Daoy (cell line): Measurements from ENCODE around the gene KRT76. TPM values are rescaled to one million over a fixed set of nuclear protein-coding genes. Genes with fewer than 3 reads are reported as not detected.

Experiments
- DNase-seq: peaks from one replicate; pipeline ENCODE4 v3.0.0-alpha.2; 2015; ENCODE audit warnings: low read depth
- total RNA-seq: library from RNA; depleted of rRNA; stranded (reverse); fragments of >200 nt; shearing (Covaris generic); gene quantifications from 2 replicates; pipeline ENCODE4 v1.2.3, GENCODE V29; 2014

The KRT76 gene
- total RNA-seq, 1 experiment from 2014 or later, result not detected

DNA sequence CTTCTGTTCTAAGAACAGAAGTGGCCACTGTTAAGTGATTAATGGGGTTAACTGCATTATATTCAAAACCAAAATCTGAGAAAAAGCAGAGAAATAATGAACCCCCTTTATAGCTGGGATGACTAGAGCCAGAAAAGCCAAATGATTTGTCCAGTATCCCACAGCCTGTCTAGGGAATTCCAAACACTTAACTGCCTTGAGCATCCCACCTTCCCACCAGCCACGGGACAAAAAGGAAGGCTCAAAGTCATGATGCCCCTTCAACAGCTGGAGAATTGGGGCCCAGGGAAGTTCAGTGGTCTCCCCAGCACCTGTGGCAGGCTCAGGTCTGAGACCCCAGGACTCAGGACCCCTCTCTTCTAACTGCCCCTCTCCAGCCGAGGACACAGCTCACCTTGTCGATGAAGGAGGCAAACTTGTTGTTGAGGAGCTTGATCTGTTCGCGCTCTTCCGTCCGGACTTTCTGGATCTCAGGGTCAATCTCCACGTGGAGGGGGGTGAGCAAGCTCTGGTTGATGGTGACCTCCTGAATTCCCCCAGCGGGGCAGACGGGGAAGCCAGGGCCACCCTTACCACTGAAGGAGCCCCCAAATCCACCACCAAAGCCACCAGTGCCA, 36.2 kb upstream of the KRT76 start:
- no peak for DNase-seq

DNA sequence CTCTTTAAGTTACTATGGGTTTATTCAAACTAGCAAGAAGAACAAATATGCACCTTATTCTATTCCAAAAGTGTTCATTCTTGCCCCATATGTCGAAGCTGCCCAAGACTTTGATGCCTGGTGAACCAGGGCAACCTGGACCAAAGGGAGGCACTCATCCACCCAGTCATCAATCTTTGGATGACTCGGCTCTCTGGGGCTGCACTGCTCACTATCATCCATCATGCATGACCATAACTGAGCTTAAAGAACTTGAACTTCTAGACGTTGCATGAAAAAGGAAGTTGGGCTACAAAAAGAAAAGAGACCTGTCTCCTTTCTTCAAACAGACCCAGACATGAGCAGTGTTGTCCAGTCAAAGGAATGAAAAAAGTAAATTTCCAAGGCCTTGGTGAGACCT, 35.6 kb upstream of the KRT76 start:
- DNase-seq, result no peak

DNA sequence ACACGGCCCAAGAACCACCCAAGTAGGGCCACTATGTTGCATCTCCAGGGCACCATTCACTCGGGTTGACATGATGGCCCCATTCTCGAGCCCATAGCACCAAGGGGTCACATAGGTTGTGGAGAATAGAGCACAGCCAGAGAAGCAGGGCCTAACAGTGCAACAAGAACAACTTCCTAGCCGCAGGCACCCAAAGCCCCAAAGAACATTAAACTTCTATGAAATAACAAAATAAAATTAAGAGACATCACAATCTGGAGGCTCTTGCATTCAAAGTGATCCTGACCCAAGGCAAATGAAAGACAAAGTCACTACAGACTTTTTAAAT, 34.9 kb upstream of the KRT76 start:
- DNase-seq, result no peak

DNA sequence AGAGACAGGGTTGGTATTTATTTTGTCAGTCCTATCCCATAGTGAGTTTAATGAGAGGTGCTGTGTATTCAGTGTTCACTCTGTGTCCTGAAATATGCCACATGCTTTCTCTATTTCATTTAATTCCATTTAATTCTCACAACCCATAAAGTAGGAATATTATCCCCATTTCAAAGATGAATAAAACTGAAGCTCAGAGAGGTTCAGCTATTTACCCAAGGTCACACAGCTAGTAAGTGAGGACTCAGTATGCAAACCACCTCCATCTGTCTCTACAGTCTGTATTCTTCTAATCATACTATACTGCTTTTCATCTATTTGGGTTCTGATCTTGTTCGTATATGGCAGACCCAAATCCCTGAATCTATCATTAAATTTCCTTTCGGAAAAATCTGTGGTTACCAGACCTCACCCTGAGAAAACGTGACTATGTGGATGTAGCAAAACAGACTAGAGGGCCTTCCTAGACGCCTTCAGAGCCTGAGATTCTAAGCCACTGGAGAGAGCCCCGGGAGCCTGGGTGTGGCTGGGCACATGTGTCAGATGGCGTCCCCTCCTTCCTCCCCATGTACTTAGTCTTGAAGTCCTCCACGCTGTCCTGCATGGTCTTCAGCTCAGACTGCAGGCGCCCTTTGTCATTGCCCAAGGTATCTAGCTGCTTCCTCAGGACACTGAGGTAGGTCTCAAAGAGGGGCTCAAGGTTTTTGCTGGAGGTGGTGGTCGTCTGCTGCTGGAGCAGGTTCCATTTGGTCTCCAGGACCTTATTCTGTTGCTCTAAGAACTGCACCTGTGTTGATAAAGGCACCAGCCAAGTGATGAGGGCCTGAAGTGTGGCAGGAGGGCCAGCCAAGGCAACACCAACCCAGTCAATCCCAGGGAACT, 34.3 kb upstream of the KRT76 start:
- no peak for DNase-seq

DNA sequence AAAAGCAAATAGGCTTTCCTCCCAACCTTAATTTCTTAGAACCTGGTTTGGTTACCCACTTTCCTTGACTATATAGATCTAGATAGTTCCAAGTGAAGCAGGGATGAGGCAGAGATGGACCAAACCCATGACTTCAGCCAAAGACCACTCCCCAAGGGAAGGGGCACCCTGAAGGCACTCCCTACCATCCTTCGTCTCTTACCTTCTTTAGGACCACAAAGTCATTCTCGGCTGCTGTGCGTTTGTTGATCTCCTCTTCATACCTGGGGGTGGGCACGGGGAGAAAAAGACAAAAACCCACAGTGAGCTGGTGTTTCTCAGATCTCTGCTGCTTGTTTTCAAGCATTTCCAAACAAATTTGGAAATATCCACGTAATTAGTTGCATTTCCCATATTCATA, 33.4 kb upstream of the KRT76 start:
- no peak for DNase-seq

DNA sequence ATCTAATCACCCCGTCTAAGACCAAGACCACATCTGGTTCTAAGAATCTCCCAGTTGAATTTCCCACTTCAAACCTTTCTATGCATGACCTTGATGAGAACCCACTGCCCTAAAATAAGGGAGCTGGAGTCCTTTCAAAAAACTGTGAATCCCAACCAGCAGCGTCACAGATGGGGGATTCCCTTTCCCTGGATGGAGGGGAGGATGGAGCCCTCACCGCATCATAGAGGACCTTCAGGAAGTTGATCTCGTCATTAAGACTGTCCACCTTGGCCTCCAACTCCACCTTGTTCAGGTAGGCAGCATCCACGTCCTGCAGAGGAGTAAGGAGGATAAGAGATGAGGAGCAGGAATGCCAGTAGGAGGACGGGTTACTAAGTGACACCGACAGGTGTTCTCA, 32.0 kb upstream of the KRT76 start:
- DNase-seq, result no peak

DNA sequence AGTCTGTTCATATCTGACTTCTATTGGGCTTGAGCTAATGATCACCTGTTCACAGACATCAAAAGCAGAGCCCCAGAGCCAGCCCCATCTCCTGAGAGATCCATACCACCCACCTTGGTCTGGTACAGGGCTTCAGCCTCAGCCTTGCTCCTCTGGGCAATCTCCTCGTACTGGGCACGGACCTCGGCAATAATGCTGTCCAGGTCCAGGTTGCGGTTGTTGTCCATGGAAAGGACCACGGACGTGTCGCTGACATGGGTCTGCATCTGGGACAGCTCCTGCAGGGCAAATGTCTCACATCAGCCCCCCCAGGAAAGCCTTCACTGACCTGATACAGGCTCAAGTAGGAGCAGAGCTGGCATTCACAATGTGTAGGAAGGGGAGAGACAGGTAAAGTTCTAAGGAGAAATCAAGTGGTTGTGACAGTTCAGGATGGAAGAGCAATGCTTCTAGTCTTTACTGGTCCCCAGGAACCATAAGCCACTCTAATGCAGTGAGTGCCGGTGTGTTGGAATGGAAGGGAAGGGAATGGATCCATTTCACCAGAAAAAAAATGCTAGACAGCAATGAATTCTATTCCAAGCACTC, 31.5 kb upstream of the KRT76 start:
- no peak for DNase-seq

DNA sequence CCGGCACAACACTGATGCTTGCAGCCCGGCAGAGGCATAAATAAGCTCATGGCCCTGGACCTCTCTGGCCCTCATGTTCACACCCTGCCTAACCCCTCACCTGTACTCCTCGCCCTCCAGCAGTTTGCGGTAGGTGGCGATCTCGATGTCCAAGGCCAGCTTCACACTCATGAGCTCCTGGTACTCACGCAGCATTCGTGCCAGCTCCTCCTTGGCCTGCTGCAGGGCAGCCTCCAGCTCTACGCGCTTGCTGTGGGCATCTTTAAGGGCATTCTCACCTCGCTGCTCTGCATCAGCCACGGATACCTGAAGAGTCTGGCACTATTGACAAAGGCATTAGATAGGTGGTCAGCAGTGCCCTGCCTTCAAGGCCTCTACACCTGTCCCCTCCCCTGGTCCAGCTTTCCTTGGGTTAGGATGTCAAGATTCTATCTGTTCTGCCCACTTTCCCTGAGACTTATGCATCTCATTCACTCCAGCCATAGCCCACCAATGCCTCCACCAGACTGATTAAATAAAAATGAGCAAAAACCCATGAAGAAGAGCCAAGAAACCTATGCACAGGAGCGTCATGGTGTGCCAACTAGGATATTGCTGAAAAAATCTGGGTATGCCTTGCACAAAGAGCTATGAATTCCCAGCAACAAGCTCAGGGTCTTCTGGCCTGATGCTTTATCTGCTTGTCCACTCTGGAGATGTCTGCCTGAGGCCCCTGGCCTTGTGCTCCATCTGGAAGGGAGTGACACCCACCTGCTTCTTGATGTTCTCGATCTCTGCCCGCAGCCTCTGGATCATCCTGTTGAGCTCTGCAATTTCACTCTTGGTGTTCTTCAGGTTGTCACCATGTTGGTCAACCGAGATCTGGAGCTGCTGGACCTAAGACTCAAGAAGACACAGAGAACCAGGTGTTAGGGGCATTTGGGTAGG, 30.7 kb upstream of the KRT76 start:
- DNase-seq, result no peak

DNA sequence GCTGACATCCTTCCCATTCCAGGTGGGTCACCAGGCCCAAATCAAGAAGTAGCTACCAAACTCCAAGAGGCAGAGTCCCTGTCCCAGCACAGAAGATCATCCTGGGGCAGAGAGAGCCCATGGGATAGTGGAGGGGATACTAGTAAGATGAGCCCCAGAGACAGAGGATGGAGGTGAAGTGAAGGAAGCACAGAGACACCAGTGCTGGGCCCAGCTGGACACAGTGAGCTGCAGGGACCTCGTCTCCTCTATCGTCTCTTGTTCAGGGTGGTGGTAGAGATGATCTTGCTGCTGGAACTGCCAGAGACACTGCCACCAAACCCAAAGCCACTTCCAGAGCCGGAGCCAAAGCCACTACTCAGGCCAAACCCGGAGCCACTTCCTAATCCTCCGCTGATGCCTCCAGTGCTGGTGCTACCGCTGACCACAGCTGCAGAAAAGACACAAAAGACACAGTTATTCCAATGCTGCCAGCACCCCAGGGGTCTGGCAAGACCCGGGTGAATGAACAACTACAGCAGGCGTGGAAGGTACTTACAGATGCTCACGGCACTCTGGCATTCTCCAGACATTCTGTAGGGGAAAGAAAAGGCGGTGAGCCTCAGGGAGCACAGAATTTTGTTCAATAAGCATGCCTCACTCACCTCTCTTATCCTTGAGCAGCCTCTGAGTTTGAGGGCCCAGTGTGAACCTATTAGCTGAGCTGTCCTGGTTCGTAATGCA, 29.8 kb upstream of the KRT76 start:
- no peak for DNase-seq

DNA sequence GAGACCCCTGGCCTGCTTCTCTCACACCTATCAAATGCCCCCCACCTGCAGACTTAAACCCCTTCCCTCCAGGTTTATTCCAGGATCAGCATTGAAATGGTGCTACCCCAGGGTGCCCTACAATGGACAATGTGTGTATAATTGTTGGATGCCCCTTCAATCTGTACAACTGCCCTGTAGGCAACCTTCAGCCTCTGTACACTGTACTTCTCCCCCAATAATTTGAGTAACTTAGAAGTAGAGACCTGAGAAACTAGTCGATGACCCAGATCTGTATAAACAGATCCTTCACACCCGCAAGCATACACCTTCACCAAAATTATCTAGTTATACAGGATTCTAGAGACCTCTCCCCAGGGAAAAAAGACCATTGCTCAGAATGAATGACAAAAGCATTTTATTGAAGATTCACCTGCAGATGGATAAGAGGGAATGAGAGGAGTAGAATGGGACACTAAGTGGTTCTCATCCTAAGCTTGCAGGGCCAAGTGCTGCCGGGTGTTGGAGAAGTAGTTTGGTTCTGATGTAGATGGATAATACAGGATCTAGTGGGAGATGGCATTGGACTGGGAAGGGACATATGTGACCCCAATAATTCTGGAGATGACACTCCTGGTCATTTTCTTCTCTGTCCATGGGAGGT, 29.1 kb upstream of the KRT76 start:
- DNase-seq, result no peak

DNA sequence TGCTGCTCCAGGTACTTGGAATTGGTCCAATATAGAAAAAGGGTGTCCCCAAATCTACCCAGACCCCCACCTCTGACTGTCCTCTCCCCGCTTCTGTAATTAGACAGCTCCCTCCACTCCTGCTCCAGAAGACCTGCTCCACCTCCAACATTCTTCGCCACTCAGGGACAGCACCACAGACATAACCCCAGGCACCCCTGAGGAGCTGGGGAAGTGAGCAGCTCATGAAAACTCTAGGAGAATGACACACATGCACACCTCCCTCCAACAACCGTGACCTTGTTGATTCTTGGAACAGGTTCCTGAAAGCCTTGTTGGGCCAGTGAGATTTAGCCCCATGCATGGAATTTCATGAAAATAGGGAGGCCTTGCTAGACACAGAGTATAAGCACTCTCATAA, 28.6 kb upstream of the KRT76 start:
- DNase-seq, result no peak

DNA sequence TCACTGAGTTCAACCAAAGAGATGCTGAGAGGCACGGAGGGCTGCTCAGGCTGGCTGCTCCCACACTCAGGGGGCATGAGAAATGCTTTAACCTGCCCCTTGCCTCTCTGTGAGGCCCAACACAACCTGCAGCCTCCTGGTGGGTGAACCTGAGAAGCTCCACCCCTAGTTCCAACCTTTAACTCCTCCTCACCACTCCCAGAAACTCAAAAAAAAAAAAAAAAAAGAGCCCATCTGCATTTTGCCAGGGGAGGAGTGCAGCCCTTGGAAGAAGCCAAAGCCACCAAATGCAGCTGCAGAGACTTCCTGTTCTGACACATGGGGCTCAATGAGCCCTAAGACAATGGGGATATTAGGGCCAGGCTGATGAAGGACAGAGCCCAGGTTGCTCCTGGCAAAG, 27.9 kb upstream of the KRT76 start:
- DNase-seq, result no peak

DNA sequence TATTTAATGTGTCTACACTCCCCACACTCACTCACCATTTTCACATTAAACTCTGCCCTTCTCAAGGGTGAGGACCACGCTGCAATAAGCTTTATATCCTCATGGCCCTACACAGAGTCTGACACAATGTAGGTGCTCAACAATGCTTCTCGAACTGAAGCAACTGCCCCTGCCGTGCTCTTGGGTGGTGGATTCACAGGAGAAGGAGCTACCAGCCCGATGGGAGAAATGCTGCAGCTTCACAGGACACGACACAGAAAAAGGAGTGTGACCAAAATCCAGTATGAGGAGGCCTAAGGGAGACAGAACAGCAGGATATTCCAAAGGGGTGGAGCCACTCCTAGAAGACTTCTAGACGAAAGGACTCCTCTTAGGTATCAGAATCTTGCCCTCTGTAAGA, 25.3 kb upstream of the KRT76 start:
- no peak for DNase-seq

DNA sequence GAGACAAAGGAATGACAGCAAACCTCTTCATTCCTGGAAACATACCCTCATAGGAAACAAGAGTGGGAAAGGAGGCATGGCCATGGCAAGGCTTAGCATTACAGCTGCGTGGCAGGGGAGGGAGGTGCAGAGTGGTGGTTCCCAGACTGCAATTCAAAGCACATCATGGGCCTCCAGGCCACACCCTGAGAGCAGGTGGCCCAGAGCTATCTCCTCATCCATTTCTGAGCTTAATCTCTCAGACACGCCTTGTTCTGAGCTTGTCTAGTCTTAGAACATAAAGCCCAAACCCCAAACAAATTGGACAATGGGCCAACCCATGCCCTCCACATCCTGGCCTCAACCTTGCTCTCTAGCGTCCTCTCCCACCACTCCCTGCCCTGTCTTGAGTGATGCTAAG, 24.6 kb upstream of the KRT76 start:
- no peak for DNase-seq

DNA sequence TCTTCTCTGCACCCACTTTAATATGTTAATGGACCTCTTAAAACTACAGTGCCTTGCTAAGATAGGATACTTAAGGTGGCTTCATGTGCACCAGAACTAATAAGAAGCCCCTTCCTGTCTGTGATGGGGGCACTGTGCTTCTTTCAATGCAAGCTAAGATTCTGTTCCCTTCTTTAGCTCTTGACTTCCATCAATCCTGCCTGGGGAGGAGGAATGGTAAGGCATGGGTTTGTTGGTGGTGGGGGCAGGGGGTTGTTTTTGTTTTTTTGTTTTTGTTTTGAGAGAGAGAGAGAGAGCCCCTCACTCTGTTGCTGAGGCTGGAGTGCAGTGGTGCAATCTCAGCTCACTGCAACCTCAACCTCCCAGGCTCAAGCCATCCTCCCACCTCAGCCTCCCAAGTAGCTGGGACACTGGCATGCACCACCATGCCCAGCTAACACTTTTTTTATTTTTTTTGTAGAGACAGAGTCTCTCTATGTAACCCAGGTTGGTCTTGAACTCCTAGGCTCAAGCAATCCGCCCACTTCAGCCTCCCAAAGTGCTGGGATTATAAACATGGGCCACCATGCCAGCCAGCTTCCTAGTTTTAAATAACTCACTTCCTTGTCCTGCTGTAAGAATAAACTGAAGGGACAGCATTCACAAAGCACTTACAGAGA, 23.2 kb upstream of the KRT76 start:
- no peak for DNase-seq

DNA sequence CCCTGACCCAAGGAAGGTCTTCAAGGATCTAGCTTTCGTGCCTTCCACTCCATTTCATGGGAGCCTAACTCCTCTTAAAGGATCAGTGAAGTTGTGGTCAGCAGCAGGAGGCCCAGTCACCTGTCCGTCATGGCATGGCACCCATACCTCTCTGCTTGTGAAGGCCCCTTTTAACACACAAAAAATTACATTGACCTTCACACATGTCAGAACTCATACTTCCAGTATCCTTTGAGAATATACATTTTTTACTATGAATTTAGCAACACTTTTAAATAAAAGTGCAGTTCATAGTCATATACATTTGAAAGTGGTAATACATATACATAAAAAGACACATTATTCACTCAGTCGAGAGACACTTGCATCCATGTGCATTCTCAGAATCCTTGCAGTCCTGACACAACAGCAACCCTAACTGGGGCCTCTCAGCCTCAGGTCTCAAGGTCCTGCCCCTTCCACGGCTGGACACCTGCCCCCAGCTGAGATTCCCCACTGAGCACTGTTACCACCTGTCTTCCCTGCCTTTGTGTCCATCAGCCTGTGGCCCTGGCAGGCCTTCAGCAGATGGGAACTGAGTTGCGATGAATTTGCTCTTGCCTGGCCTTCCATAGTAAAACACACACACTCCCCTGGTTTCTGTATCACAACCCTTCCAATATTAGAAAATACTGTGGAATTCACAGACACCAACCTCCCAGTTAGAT, 22.5 kb upstream of the KRT76 start:
- no peak for DNase-seq

DNA sequence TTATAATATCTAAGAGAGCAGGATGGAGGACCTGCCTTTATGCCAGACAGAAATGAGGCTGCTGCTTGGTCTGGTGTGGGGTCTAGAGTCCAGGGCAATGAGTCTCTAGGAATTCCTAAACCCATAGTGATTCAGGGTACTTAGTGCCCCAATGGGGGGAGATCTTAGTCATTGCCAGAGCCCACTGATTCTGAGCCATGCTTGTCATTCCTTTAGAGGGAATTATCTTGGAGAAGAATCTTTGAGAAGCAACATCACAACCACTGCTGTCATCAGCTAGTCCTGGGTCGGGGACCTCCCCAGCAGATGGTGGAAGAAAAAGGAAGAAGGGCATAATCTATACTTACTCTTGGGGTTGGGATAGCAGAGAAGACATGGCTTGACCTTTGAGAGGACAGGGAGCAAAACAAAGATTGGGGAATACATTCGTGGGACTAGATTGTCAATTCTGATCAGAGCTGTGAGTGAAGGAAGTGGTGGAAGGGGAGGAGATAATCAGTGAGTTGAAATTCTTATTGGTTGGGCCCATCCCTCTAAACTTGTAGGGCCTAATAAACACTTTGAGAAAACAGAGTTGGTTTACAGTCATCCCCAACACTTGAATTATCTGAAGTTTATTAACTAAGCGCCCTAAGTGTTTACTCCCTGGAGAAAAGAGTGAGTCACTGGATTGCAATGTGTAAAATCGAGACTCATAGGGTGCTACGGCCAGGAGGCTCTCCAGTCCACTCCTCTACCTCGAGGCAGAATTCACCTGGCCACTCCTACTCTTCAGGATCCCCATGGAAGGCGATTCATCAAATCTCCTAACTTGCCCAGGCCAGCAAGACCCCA, 21.7 kb upstream of the KRT76 start:
- peak; percentile 52 for DNase-seq

DNA sequence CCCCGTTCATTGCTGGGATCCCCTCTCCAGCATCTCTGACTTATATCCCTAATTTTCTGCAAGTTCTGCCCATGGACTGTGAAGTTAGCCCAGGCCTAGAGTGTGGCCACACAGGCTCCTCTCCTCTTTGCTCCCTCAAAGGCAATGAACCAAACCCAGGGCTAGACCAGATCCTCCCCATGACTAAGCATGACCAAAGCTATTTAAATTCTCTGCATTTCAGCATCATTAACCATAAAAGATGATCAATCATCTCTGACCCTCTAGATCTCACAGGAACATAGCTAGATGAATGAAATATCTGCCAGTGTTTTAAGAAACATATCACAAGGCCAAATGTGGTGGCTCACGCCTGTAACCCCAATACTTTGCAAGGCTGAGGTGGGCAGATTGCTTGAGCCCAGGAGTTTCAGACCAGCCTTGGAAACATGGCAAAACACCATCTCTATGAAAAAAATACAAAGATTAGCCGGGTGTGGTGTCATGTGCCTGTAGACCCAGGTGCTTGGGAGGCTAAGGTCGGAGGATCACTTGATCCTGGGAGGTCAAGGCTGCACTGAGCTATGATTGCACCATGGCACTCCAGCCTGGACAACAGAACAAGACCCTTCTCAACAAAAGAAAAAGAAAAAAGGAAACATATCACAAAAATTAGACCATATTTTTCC, 21.0 kb upstream of the KRT76 start:
- DNase-seq, result peak; percentile 58
